Stomach (tissue), 9 donors: ENCODE results near the gene GSPT1. TPM values are rescaled to one million over a fixed set of nuclear protein-coding genes. Genes with fewer than 3 reads are reported as not detected.

Experiments
- DNase-seq, 2 donors: peaks; one replicate each; pipeline versions ENCODE4 v3.0.0 to v3.0.0-alpha.2; 2013 to 2019
- H3K27ac ChIP-seq, 5 donors: fragments of 200-600 bp in 4 of 5; sonication (generic) in 4 of 5; one replicate each; pipeline ENCODE4 v1.5.1; 2013 to 2019; ENCODE audit warnings: mild to moderate bottlenecking in 1 of 5, moderate library complexity in 1 of 5
- H3K27me3 ChIP-seq, 3 donors: fragments of 200-600 bp; sonication (generic); one replicate each; pipeline ENCODE4 v1.5.1; 2017 to 2019; ENCODE audit warnings: mixed run types in 1 of 3
- H3K36me3 ChIP-seq, 4 donors: fragments of 200-600 bp; sonication (generic); 1 replicate in 3 of 4; 2 replicates in 1 of 4; pipeline ENCODE4 v1.5.1; 2016 to 2019
- H3K4me1 ChIP-seq, 4 donors: fragments of 200-600 bp; sonication (generic); one replicate each; pipeline ENCODE4 v1.5.1; 2016 to 2019
- H3K4me3 ChIP-seq, 4 donors: fragments of 200-600 bp; sonication (generic) in 3 of 4; one replicate each; pipeline ENCODE4 v1.5.1; 2016 to 2019; ENCODE audit warnings: mild to moderate bottlenecking in 1 of 4
- H3K9me3 ChIP-seq, 4 donors: fragments of 200-600 bp; sonication (generic); one replicate each; pipeline ENCODE4 v1.5.1; 2016 to 2019
- EP300 ChIP-seq: sonication (generic); formaldehyde crosslinking; IDR thresholded peaks from one replicate; pipeline ENCODE4 v1.6.1; 2017; ENCODE audit warnings: antibody characterized with exemption
- POLR2A ChIP-seq, 4 donors: fragments of 450-650 bp; IDR thresholded peaks; one replicate each; pipeline ENCODE4 v1.6.1; 2016; ENCODE audit warnings: antibody characterized with exemption in 4 of 4, control low read depth in 2 of 4, mild to moderate bottlenecking in 1 of 4, moderate library complexity in 1 of 4
- POLR2AphosphoS5 ChIP-seq, 3 donors: sonication (generic); formaldehyde crosslinking; IDR thresholded peaks; one replicate each; pipeline ENCODE4 v1.6.1; 2016; ENCODE audit warnings: antibody characterized with exemption in 3 of 3
- WGBS, 5 donors: extraction: QIAGEN DNeasy Blood & Tissue Kit in 3 of 5; methylation state at CpG; one replicate each; pipeline versions ENCODE4 v1.1.5 to v1.1.7; 2013 to 2018; 5-methylcytosine and 5-hydroxymethylcytosine counted together
- intact Hi-C: fragments of 100-400 bp; cut with DNase I; formaldehyde crosslinking; loops from one replicate; pipeline ENCODE4 v1.15.1; 2023; ENCODE audit warnings: low total_unique reads
- polyA plus RNA-seq, 3 donors: library from polyadenylated mRNA; stranded (reverse); fragments of 200-250 nt; gene quantifications; one replicate each; pipeline ENCODE4 v1.2.3, GENCODE V29; 2013
- total RNA-seq, 5 donors: library from RNA; depleted of rRNA; stranded (reverse); fragments of >200 nt; gene quantifications; one replicate each; pipeline versions ENCODE4 v1.1.0 to v1.2.3, GENCODE V29; 2014 to 2016
- TF ChIP-seq, protein P1 (sequence below), 7 experiments: fragments of 450-650 bp in 4 of 7; fragments of 200-600 bp in 3 of 7; sonication (generic) in 3 of 7; IDR thresholded peaks; one replicate each; pipeline ENCODE4 v1.5.1; 2016 to 2019; ENCODE audit warnings: antibody characterized with exemption in 7 of 7, control low read depth in 2 of 7, mild to moderate bottlenecking in 1 of 7
- donor health status: healthy with polysubstance abuse.
- donor health status: Bipolar disorder and iron deficiency.
- donor health status: healthy.

Gene GSPT1
- total and polyA plus RNA-seq, 8 donors = 28.0 to 73.2 (median 46.9) TPM

DNA sequence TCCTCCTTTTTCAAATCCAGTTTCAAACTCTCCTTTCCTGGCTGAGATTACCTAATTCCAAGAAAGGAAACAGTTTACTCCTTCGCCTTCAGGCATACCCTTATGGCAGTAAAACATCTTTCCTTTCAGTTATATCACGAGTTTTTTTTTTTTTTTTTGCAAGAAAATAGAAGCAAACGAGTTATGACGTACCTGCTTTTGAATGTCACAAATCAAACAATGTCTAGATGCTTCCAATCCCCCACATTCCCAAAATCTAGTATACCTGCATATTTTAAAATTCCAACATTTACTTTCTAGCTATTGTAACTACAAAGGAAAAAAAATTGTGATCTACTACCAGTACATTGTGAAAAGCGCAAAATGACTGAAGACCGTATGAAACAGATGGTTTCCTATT lies 28.9 kb downstream of the GSPT1 start:
- intact Hi-C loops = no loop called here
- H3K36me3 ChIP-seq = peaks cover 55 to 100% (median 100%) of the 10 kb centered on the region in 4 donors

DNA sequence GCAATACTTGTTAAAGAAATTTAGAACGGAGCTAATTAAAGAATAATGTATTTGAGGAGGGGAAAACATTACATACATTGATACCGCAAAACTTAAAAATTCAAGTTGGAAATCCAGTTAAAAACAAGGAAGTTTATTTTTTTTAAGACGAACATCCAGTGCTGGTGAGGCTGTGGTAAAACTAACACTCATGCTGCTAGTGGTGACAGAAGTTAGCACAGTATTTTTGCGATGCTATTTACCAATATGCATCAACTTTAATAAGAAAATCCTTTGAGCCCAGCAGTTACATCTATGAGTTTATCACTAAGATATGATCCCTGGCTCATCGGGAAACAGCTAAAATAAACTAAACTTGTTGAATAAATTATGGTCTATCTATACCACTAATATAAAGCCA lies 31.7 kb downstream of the GSPT1 start:
- 93 to 99% (median 96%) methylated on average over 5 of the region's 5 CpGs for WGBS, 5 donors
- H3K27me3 ChIP-seq = no peaks in the 10 kb centered on the region
- peaks cover 67 to 100% (median 100%) of the 10 kb centered on the region in 4 donors for H3K36me3 ChIP-seq
- TF ChIP-seq EP300 (no peak), POLR2A (IDR thresholded peaks at IDR 0.05) (no peak), POLR2AphosphoS5 (IDR thresholded peaks at IDR 0.05) (no peak)
- TF ChIP-seq, protein P1, sequence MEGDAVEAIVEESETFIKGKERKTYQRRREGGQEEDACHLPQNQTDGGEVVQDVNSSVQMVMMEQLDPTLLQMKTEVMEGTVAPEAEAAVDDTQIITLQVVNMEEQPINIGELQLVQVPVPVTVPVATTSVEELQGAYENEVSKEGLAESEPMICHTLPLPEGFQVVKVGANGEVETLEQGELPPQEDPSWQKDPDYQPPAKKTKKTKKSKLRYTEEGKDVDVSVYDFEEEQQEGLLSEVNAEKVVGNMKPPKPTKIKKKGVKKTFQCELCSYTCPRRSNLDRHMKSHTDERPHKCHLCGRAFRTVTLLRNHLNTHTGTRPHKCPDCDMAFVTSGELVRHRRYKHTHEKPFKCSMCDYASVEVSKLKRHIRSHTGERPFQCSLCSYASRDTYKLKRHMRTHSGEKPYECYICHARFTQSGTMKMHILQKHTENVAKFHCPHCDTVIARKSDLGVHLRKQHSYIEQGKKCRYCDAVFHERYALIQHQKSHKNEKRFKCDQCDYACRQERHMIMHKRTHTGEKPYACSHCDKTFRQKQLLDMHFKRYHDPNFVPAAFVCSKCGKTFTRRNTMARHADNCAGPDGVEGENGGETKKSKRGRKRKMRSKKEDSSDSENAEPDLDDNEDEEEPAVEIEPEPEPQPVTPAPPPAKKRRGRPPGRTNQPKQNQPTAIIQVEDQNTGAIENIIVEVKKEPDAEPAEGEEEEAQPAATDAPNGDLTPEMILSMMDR (IDR thresholded peaks at IDR 0.05) = no peak
- DNase-seq = no peak
- H3K9me3 ChIP-seq = no peaks in the 10 kb centered on the region
- no peak overlapping the region for H3K4me3 ChIP-seq
- no peaks in the 10 kb centered on the region for H3K4me1 ChIP-seq
- H3K27ac ChIP-seq = no peak overlapping the region
- intact Hi-C loops = no loop called here

More for the DNA sequence above, 28.9 kb downstream of the GSPT1 start:
- Histone ChIP-seq H3K27me3 (no peaks in the 10 kb centered on the region), H3K4me3 (no peak overlapping the region), H3K4me1 (no peaks in the 10 kb centered on the region), H3K27ac (no peak overlapping the region), H3K9me3 (no peaks in the 10 kb centered on the region)
- 82 to 91% (median 87%) methylated on average over 6 of the region's 6 CpGs for WGBS, 5 donors
- TF ChIP-seq POLR2A (IDR thresholded peaks at IDR 0.05) = no peak
- TF ChIP-seq POLR2AphosphoS5 (IDR thresholded peaks at IDR 0.05) = no peak
- TF ChIP-seq, protein P1 (IDR thresholded peaks at IDR 0.05) = no peak
- no peak for TF ChIP-seq EP300
- no peak for DNase-seq

DNA sequence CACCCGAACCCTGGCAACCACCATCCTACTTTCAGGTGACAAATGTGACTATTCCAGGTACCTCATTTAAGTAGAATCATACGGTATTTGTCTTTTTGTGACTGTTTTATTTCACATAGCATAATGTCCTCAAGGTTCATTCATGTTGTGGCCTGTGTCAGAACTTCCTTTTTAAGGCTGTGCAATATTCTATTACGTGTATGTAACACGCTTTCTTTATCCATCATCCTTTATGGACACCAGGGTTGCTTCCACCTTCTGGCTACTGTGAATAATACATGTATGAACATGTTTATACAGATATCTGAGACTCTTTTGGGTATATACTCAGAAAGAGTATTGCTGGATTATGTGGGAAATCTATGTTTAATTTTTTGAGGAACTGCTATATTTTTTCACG lies 35.7 kb downstream of the GSPT1 start:
- TF ChIP-seq POLR2A (IDR thresholded peaks at IDR 0.05) (no peak), EP300 (no peak), POLR2AphosphoS5 (IDR thresholded peaks at IDR 0.05) (no peak)
- TF ChIP-seq, protein P1 (IDR thresholded peaks at IDR 0.05) = no peak
- Histone ChIP-seq H3K4me1 (peaks cover 0 to 7% (median 0%) of the 10 kb centered on the region in 4 donors), H3K27me3 (no peaks in the 10 kb centered on the region), H3K4me3 (no peak overlapping the region), H3K36me3 (peaks cover 57 to 100% (median 100%) of the 10 kb centered on the region in 4 donors), H3K27ac (no peak overlapping the region), H3K9me3 (no peaks in the 10 kb centered on the region)
- WGBS, 5 donors = 89 to 94% (median 94%) methylated on average over 5 of the region's 5 CpGs
- intact Hi-C loops = no loop called here
- DNase-seq = no peak

DNA sequence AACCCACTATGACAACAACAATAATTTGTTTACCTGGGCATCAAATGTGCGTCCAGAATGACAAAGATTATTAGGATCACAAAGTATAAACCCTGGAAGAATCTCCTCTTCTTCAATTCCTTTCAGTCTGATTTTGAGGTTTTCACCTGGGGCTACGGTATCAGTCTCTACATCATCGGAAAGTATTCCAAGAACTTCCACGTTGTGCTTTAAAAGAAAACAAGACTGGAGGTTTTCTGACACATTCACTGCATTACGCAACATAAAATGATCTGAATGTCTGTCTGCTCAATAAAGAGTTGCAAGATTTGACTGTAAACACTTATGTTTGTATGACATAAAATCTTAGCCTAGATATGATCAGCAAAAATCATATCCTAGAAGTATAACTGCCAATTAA lies 38.4 kb downstream of the GSPT1 start:
- peaks cover 53 to 100% (median 100%) of the 10 kb centered on the region in 4 donors for H3K36me3 ChIP-seq
- no peaks in the 10 kb centered on the region for H3K9me3 ChIP-seq
- H3K27ac ChIP-seq = no peak overlapping the region
- DNase-seq = no peak
- intact Hi-C loops = no loop called here
- peaks cover 0 to 7% (median 0%) of the 10 kb centered on the region in 4 donors for H3K4me1 ChIP-seq
- WGBS, 5 donors = 81 to 87% (median 83%) methylated on average over 5 of the region's 5 CpGs
- H3K4me3 ChIP-seq = no peak overlapping the region
- no peak for TF ChIP-seq POLR2AphosphoS5 (IDR thresholded peaks at IDR 0.05)
- TF ChIP-seq EP300 = no peak
- no peak for TF ChIP-seq POLR2A (IDR thresholded peaks at IDR 0.05)
- TF ChIP-seq, protein P1 (IDR thresholded peaks at IDR 0.05) = no peak
- no peaks in the 10 kb centered on the region for H3K27me3 ChIP-seq
